Stimulated activated naive CD4-positive, alpha-beta T cell treated with Interleukin-2 at 50 U/mL for 16 hours (primary cell): ENCODE data around the gene FITM2.
"Not testable (repeated sequence)": the region's sequence is repeated elsewhere in the genome, so short reads cannot be mapped to it uniquely, and the experiment has no call there.

Experiments
- DNase-seq: peaks from one replicate; lab custom pipeline; 2025; lab: John Stamatoyannopoulos, UW

Gene FITM2

DNA sequence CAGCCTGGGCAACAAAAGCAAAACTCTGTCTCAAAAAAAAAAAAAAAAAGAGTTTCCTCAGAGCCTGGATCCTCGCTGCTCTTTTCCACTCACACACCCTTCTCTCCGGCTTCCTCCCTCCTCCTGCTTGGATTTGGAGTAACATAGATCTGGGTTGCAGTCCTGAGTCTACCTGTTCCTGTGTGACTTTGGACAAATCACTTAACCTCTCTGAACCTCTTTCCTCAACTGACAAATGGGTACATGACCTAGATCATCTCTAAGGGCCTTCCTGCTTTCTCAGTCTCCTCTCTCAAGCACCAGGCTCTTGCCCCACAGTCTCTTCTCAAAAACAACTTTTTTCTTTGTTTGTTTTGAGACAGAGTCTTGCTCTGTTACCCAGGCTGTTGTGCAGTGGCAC lies 20.2 kb upstream of the FITM2 start:
- no peak for DNase-seq

DNA sequence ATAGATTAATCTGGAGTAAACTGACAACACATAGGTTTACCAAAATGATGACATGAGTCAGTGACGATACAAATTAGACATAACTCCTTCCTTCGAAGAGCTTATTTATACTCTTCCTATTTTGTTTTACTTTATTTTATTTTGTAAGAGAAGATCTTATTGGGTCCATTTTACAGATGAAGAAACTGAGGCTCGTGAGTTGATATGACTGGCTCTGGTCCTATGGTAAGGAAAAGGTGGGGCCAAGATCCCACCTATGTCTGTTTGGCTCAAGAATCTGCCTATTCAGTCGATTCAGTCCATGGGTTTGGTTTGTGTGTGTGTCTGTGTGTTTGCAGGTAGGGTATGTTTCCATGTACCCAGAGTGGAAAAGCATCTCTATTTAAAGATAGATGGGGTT lies 17.4 kb upstream of the FITM2 start:
- DNase-seq = no peak

DNA sequence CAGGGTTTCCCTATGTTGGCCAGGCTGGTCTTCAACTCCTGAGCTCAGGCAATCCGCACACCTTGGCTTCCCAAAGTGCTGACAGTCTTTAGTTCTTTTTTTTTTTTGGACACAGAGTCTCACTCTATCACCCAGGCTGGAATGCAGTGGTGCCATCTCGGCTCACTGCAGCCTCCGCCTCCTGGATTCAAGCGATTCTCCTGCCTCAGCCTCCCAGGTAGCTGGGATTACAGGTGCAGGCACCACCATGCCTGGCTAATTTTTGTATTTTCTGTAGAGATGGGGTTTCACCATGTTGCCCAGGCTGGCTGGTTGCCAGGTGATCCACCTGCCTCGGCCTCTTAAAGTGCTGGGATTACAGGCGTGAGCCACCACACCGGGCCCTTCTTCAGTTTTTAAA lies 16.7 kb upstream of the FITM2 start:
- not testable (repeated sequence) for DNase-seq

DNA sequence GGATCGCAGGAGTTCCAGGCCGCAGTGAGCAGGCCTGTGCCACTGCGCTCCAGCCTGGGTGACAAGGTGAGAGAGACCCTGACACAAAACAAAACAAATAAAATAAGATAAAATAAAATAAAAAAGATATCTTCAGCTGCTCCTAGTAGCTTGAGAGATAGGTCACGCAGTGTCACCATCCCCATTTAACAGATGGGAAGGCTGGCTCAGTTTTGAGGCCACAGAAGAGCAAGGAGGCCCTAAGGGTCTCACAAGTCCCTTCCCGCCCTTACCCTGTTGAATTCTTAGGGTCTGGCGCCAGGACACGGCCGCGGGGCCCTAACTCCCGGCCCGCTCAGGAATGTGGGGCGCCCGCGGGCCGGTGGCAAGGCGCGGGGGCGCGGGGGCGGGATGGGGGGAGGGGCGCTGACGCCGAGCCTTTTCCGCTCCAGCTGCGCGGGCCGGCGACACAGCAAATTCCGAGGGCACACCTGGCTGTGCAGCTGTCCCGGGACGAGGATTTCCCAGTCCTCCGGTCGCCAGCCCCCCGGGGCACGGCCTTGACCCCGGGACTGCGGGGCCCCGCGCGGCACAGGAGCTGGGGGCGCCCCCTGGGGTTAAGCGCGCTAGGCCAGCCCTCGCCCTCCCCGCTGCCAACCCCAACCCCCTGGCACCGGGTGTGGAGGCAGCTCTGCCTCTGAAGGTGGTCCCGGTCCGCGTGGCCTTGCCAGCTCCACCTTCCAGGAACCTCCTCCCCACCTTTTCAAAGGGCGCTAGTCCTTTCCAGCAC lies 15.6 kb upstream of the FITM2 start:
- DNase-seq = no peak

DNA sequence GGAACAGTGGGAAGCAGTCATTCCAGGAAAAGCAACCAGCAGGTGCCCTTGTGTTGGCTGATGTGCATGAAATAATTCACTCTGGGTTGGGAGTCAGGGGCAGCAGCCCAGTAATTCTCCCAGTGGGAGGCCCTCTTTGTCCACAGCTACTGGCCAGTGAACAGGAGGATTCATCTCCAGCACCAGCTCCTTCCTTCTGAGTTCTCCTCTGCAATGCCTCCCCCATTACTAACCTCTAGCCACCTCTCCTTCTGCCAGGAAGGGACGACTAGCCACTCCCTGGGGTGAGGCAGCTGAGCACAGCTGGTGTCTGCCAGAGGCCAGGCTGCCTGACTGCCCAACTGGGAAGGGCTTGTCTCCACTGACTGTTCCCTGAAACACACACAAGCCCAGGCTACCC lies 13.3 kb upstream of the FITM2 start:
- no peak for DNase-seq

DNA sequence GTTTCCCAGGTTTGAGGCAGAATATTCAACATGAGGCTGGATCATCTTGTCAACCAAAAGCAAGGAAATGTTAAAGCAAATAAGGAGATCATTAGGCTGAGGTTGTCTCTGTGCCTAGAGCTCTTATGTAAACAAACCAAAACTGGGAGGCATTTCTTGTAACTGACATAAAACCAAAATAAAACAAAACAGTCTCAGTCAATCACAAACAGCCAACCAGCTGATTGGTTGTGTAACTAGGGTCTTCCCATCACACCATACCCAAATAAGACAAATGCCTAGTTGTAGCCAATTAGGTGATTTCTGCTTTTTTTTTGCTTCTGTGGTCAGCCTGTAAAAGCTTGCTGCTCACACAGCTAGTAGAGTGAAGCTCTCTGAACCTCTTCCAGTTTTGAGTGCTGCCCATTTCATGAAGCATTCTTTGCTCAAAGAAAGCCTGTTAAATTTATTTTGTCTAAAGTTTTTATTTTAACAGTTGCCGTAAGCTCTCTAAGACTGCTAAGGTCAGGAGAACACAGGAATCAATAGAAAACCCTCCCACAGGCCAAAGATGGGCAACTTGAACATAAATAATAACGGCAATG lies 8.9 kb upstream of the FITM2 start:
- DNase-seq = no peak

DNA sequence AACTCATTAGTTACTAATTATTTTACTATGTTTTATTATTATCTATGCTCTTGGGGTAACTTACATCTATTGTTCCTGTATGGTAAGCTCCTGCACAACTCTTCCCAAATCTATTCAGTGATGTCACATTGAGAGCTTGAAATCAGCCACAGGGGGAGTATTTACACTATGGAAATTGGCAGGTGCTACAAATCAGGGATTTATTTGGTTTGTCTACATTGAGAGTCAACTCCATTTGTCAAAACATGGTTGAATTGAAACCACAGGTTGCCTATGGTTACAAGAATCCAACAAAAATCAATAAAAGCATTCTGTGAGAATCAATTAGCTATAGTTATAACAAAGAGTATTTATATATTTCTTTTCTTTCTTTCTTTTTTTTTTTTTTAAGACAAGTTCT lies 3.9 kb upstream of the FITM2 start:
- DNase-seq = no peak

DNA sequence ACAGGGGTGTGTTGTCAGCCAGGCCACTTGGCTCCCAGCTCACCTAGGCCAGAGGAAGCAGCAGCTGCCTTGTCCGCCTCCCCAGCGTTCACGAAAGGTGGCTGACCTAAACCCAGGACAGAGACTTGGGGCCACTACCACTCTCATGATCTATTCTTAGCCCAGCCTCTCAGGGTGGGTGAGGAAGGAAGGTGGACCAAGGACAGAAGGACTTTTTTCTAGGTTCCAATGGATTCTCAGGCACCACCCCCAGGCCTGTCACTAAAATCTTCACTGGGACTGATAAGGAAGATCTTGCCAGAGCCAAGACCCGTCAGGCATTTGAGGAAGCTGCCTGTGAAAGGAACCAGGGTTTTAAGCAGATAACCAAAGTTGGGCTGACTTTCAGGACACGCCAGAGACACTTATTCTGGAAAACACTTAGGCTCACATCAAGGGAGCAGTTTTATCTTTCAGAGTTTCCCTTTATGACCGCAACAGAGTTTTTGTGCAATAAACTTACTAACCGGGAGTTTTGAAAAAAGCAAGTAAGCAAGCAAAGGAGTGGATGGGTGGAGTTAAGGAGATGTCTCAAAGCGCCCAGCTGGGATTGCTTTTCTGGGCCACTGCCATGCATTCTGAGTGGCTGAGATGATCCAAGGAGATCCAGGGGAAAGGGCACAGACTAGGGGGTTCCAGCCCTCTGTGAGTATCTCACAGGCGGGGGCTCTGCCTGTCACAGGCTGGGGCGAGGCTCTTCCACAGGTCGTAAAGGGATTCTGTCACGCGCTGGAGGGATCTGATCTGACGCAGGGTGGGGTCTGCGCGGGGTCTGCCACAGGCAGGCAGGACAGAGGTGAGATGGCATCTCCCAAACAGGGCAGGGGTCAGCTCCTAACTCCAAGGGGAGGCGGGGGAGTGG lies 989 bp downstream of the FITM2 start:
- DNase-seq = no peak

DNA sequence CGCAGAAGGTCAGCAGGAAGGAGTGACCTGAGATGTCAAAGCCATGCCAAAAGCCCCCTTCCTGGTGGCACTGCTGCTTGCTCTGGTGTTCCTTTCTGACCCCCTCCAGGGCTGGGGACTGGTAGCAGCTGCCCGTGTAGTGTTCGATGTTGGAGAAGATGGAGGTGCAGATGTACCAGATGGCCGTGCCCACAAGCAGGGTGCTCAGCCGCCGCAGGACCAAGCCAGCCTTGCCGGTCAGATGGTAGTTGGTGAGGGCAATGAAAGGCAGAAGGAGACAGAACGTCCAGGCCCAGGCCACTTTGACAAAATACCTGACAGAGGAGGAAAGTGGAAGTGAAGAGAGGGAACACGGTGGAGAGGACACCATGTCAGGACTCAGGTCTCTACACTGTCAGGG lies 4.1 kb downstream of the FITM2 start:
- DNase-seq = no peak

DNA sequence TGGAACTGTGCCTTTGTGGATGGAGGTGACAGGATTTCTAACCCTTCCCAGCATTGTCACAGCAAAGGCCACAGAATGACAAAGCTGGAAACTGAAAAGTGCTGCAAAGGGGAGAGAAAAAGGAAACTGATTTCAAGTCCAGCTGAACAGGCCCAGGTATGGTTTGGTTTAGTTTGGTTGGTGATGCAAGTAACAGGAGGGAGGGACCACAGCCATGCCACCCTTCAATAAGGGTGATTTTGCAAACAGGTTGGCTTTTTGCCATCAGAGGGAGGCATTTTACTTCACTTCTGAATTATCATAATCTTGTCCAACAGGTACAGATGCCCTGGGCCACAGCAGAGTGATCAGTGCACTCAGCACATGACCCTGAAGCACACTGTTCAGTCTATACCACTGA lies 6.6 kb downstream of the FITM2 start:
- DNase-seq = no peak

DNA sequence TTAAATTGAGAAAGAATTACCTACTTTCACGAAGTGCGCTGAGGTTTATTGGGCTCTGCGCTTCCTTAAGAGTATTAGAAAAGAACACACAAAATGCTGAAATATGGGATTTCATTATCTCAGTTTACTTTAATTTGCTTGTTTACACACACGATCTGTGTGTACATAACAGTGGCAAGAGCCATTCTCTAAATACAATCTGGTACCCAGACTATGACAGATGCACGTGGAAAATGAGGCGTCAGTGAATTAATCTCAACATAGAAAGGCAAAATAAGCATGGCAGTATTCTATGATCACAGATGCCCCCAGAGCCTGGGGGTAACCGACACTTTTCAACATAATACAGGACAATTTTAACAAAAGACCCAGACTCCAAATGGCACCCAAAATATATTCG lies 8.3 kb downstream of the FITM2 start:
- DNase-seq = no peak

DNA sequence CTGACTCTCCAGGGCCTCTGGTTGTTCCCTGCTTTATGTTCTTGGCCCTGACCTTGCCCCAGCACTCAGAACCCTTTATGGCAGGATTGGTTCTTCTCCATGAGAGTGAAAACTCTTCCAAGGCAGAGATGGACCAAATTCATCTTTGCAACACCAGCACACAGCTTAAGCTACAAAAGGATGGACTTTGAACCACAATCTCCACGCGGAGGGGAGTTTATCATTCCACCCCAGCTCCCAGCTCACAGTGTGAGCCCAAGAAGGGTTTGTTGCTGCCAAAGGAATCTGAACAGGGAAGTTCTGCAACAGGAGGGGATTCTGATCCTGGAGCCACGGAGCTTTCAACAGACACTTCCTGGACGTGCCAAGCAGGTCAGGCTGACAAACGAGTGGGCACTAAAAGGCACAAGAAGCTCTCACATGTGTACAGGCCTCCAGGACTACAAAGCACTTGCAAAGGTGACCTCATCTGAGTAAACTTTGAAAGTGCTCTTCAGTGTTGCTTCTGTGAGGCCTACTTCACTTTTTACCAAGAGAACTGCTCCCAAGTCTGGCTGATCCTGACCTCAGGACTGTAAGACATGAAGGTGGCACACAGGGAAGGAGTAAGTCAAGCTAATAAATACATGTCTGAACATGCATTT lies 8.9 kb downstream of the FITM2 start:
- DNase-seq = no peak

DNA sequence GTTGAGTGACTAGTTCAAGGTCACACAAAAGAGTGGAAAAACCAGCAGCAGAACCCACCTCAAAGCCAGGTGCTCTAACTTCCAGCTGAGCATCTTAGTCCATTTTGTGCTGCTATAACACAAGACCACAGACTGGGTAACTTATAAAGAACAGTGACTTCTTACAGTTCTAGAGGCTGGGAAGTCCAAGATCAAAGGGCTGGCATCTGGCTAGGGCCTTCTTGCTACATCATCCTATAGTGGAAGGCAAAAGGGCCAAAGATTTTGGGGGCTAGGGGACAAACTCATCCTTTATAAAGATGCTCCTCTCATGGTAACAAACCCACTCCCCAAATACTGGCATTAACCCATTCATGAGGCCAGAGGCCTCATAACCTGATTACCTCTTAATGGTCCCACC lies 9.7 kb downstream of the FITM2 start:
- no peak for DNase-seq

DNA sequence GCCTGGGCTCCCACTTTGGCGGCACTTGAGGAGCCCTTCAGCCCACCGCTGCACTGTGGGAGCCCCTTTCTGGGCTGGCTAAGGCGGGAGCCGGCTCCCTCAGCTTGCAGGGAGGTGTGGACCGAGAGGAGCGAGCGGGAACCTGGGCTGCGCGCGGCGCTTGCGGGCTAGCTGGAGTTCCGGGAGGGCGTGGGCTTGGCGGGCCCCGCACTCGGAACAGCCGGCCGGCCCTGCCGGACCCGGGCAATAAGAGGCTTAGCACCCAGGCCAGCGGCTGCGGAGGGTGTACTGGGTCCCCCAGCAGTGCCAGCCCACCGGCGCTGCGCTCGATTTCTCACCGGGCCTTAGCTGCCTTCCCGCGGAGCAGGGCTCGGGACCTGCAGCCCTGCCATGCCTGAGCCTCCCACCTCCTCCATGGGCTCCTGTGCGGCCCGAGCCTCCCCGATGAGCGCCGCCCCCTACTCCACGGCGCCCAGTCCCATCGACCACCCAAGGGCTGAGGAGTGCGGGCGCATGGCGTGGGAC lies 11.9 kb downstream of the FITM2 start:
- not testable (repeated sequence) for DNase-seq

DNA sequence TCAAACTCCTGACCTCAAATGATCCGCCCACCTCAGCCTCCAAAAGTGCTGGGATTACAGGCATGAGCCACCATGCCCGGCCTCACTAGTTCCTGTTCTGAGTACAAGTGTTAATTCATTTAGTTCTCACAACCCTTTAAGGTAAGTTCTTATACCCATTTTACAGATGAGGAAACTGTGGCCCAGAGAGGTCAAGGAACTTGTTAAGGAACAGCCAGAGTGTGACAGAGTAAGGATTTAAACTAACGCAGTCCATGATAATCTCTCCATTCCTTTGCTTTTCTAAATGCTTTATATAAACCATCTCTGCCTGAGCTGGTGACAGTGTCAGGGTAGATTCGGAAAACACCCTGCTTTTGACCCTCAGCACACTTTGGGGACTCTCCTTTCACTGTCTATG lies 13.3 kb downstream of the FITM2 start:
- DNase-seq = no peak

DNA sequence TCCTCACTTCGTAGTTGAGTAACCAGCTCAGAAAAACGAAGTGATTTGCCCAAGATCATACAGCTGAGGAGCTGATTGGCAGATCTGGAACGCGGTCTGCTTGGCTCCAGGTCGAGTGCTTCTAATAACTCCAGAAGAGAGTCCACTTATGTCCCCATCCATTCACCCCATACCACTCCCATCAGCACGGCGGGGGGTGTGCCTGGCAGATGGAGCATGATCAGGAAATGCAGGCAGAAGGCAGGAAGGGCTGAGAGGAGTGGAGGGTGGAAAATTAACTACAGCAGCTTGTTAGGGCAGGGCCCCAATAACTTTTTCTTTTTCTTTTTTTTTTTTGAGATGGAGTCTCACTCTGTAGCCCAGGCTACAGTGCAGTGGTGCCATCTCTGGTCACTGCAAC lies 15.0 kb downstream of the FITM2 start:
- no peak for DNase-seq

DNA sequence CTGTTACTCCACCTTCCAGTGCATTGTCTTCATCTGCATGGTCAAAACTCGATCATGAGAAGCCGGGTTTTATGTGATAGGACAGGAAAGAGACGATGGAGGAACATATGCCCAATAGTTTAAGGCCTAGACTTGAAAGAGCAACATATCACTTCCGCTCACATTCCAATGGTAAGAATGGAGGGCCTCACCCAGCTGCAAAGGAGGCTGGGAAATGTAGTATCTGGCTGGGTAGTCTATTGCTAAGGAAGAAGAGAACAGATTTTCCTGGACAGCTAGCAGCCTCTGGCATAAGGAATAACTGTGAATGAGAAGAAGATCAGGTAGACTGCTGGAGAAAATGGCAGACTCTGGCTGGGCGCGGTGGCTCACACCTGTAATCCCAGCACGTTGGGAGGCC lies 19.2 kb downstream of the FITM2 start:
- no peak for DNase-seq

DNA sequence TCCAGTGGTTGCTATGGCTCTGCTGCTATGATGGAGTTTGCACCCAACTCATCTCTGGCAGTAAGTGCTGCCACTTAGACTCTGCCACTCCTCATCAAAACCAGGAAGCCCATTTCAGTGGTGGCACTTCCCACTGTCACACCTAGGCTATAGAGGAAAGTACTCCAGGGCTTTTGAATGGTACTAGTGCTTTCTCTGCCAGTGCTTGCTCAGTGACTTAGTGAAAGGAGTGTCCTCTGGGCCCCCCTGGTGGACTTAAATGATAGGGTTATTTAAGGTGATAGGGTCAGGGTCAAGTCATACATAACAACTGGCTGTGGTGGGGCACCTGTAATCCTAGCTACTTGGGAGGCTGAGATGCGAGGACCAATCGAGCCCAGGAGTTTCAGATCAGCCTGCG lies 22.8 kb downstream of the FITM2 start:
- DNase-seq = no peak

DNA sequence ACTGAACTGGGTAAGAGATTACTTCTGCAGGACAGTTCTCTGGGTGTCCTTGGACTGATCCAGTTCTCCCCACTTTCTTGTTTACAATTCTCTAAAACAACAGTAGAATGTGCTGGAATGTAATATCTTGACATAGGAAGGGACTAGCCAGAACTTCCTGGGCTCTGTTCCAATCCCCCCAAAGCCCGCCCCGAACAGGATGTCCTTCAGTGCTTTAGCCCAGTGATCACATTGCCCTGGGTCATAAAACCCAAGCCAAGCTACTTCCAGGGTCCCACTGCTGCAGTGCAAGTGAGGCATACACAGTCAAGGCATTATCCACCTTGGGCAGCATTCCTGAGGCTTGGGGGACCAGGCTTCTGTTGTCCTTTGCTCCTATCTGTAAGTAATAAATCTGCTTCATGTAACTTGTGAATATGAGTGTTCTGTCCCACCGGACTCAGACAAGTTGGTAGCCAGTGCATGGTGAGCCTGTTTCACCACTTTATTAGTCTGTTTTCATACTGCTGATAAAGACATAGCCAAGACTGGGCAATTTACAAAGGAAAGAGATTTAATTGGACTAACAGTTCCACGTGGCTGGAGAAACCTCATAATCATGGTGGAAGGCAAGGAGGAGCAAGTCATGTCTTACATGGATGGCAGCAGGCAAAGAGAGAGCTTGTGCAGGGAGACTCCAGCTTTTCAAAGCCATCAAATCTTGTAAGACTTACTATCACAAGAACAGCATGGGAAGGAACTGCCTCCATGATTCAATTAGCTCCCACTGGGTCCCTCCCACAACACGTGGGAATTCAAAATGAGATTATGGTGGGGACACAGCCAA lies 23.5 kb downstream of the FITM2 start:
- no peak for DNase-seq

DNA sequence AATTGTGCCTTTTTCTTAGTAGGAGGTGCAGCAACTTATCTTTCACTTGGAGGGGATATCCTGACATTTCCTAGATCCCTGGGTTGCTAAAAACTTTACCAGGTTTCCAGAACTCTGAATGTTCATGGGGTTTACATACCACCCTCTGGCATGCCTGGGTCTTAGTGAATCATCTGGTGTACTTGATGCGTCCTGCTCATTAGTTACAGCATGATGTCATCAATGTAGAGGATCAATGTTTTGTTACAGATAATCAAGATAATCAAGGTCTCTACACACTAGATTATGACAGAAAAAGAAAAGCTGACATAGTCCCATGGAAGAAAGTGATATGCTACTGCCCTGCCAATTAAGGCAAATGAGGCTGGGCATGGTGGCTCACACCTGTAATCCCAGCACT lies 27.0 kb downstream of the FITM2 start:
- DNase-seq = no peak

DNA sequence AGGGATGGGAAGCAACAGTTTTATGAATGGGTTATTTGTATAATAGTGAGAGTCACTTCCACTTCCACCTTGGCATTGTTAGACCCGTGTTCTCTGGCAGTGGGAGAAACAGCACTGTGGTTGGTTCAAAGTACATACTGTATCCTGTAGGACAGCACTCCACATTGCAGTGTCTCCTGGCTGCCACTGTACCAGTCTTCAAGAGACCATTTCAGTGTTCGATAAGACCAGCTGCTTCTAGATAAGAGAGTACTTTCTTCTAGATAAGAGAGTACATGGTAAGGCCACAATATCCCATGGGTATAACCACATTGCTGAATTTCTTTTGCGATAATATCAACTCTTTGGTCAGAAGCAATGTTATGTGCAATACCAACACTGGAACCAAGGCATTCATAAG lies 28.8 kb downstream of the FITM2 start:
- DNase-seq = no peak
